ENCODE results near the gene KIF3C.
"Not testable (repeated sequence)": the region's sequence is repeated elsewhere in the genome, so short reads cannot be mapped to it uniquely, and the experiment has no call there.

KIF3C gene

GRCh38 chr2:25999406-25999805, 17.1 kb upstream of the KIF3C start:
- not testable (repeated sequence) for DNase-seq (ENCODE audit: low read depth in 2 of 2)

- not testable (repeated sequence) for DNase-seq (ENCODE audit: low read depth in 2 of 2)
Observed at GRCh38 chr2:25998816-25999383, 16.6 kb upstream of the KIF3C start.

- DNase-seq (ENCODE audit: low read depth in 2 of 2): no peak
Observed at GRCh38 chr2:25996844-25997243, 14.5 kb upstream of the KIF3C start.

- DNase-seq (ENCODE audit: low read depth in 2 of 2): no peak
Observed at GRCh38 chr2:25994509-25994908, 12.2 kb upstream of the KIF3C start.

- no peak for DNase-seq (ENCODE audit: low read depth in 2 of 2)
Observed at GRCh38 chr2:25993049-25993448, 10.8 kb upstream of the KIF3C start.

GRCh38 chr2:25992556-25992955, 10.3 kb upstream of the KIF3C start:
- no peak for DNase-seq (ENCODE audit: low read depth in 2 of 2)

GRCh38 chr2:25991965-25992364, 9.7 kb upstream of the KIF3C start:
- DNase-seq (ENCODE audit: low read depth in 2 of 2): no peak

GRCh38 chr2:25989154-25989553, 6.9 kb upstream of the KIF3C start:
- DNase-seq (ENCODE audit: low read depth in 2 of 2): no peak

GRCh38 chr2:25988134-25988533, 5.8 kb upstream of the KIF3C start:
- DNase-seq (ENCODE audit: low read depth in 2 of 2): no peak

- no peak for DNase-seq (ENCODE audit: low read depth in 2 of 2)
Observed at GRCh38 chr2:25983735-25984134, 1.4 kb upstream of the KIF3C start.

GRCh38 chr2:25982968-25983280, 627 bp upstream of the KIF3C start:
- no peak for DNase-seq (ENCODE audit: low read depth in 2 of 2)

- no peak for DNase-seq (ENCODE audit: low read depth in 2 of 2)
Observed at GRCh38 chr2:25981596-25982272, 563 bp downstream of the KIF3C start.

- DNase-seq (ENCODE audit: low read depth in 2 of 2): no peak
Observed at GRCh38 chr2:25980951-25981350, 1.3 kb downstream of the KIF3C start.

- DNase-seq (ENCODE audit: low read depth in 2 of 2): no peak
Observed at GRCh38 chr2:25980076-25980887, 2.0 kb downstream of the KIF3C start.

- DNase-seq (ENCODE audit: low read depth in 2 of 2): no peak
Observed at GRCh38 chr2:25979001-25979400, 3.3 kb downstream of the KIF3C start.

GRCh38 chr2:25977768-25978167, 4.5 kb downstream of the KIF3C start:
- DNase-seq (ENCODE audit: low read depth in 2 of 2): no peak

- DNase-seq (ENCODE audit: low read depth in 2 of 2): no peak
Observed at GRCh38 chr2:25976983-25977741, 5.1 kb downstream of the KIF3C start.

GRCh38 chr2:25972049-25972823, 10.1 kb downstream of the KIF3C start:
- no peak for DNase-seq (ENCODE audit: low read depth in 2 of 2)

GRCh38 chr2:25971596-25971995, 10.7 kb downstream of the KIF3C start:
- DNase-seq (ENCODE audit: low read depth in 2 of 2): no peak

GRCh38 chr2:25966531-25967270, 15.6 kb downstream of the KIF3C start:
- no peak for DNase-seq (ENCODE audit: low read depth in 2 of 2)

GRCh38 chr2:25964891-25965290, 17.4 kb downstream of the KIF3C start:
- DNase-seq (ENCODE audit: low read depth in 2 of 2): no peak
